Stimulated activated CD4-positive, alpha-beta T cell treated with anti-CD3 and anti-CD28 coated beads, Interleukin-15, amount 100 ng/mL, for 1 hour (primary cell): ENCODE results near the gene PPP2R3B.
"Not testable (repeated sequence)": the region's sequence is repeated elsewhere in the genome, so short reads cannot be mapped to it uniquely, and the experiment has no call there.

Experiments used
- DNase-seq, 2 donors: peaks; one replicate each; pipeline ENCODE4 v3.0.0-alpha.2; 2020; ENCODE audit warnings: low read depth in 1 of 2, low spot score in 1 of 2

The PPP2R3B gene

GRCh38 chrX:305781-306613 lies 80.7 kb downstream of the PPP2R3B start:
- not testable (repeated sequence) for DNase-seq

GRCh38 chrX:302975-303374 lies 83.7 kb downstream of the PPP2R3B start:
- DNase-seq = no peak

DNA sequence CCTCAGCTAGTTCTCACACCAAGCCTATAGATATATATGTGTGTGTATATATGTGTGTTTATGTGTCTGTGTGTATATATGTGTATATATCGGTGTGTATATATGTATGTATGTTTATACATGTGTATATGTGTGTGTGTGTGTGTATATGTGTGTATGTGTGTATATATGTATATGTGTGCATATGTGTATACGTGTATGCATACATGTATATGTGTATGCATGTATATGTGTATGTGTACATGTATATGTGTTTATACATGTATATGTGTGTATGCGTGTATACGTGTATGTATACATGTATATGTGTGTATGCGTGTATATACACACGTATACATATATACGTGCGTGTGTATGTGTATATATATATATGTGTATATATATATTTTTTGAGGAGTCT lies 86.4 kb downstream of the PPP2R3B start:
- no peak for DNase-seq

GRCh38 chrX:298993-299392 lies 87.7 kb downstream of the PPP2R3B start:
- DNase-seq = no peak

DNA sequence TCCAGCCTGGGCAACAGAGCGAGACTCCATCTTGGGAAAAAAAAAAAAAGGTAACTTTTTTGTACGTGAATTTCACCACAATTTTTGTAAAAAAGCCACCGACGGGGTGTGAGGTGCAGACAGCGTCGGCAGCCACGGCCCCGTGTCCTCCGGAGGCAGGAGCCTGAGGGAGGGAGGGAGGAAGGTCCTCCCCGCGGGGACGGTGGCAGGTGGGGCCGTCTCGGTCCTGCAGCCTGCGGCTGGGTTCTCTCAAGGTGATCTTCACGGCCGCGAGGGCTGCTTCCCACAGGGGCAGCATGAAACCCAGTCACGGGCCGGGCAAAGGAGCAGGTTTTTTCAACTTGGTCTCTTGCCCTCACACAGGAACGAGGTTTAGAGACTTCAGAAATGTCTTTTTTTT lies 91.6 kb downstream of the PPP2R3B start:
- DNase-seq = no peak

DNA sequence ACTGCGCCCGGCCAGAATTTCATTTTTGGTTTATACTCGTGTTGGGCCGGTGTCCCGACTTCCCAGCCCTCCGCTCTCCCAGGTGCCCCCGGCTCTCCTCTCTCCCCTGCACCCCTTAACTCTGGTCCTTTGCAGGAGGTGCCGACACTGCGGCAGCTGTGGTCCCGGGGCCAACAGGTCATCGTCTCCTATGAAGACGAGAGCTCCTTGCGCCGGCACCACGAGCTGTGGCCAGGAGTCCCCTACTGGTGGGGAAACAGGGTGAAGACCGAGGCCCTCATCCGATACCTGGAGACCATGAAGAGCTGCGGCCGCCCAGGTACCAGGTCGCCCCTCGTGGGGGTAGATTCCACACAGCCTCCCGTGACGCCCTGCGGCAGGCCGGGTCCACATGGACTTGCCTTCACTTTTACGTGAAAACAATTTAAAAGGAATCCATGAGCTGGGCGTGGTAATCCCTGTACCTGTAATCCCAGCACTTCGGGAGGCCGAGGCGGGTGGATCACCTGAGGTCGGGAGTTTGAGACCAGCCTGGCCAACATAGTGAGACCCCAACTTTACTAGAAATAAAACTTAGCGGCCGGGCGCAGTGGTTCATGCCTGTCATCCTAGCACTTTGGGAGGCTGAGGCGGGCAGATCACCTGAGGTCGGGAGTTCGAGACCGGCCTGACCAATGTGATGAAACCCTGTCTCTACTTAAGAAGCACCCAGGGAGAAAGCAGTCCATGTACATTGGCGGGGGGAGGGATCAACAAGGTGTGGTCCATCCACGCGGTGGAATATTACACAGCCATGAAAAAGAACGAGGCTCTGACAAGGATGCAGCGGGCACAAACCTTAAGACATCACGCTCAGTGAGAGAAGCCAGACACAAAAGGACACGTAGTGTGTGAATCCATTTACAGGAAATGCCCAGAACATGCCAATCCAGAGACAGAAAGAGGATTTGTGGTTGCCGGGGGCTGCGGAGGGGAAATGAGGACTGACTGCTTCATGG lies 93.5 kb downstream of the PPP2R3B start:
- DNase-seq = no peak

GRCh38 chrX:291411-291901 lies 95.3 kb downstream of the PPP2R3B start:
- DNase-seq = no peak

GRCh38 chrX:290476-291166 lies 96.1 kb downstream of the PPP2R3B start:
- DNase-seq = no peak

GRCh38 chrX:288561-288991 lies 98.1 kb downstream of the PPP2R3B start:
- no peak for DNase-seq

GRCh38 chrX:287670-288069 lies 99.0 kb downstream of the PPP2R3B start:
- DNase-seq = no peak

DNA sequence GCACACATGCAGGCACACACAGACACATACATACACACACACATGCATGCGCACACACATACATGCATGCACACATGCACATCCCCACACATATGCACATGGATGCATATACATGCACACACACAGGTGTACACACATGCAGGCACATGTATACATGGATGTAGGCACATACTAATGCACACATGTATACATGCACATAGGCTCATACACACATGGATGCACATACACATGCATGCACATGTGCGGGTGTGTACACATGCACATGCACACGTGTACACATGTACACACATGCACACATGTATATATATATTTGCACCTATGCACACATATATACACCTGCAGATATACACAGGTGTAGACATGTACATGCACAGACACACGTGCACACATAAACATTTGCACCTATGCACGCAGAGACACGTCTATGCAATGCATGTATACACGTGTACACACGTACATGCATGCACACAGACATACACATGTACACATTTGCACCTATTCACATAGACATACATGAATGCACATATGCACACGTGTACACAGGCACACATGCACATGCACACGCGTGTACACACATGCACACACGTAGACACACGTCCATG lies 101.5 kb downstream of the PPP2R3B start:
- DNase-seq = no peak
